Gastrocnemius medialis (tissue), 4 donors: ENCODE results near the gene SLX4. TPM values are rescaled to one million over a fixed set of nuclear protein-coding genes. Genes with fewer than 3 reads are reported as not detected.

ENCODE experiments used
- ATAC-seq, 2 donors: fragments of 150-250 bp; one replicate each; pipeline ENCODE4 v1.9.1; 2016
- DNase-seq, 2 donors: peaks; one replicate each; pipeline ENCODE4 v3.0.0-alpha.2; 2019
- H3K27ac ChIP-seq, 4 donors: fragments of 200-600 bp; sonication (generic); 1 replicate in 1 of 4; 2 replicates in 3 of 4; pipeline ENCODE4 v1.5.1; 2016 to 2018; ENCODE audit warnings: mild to moderate bottlenecking in 2 of 4, moderate library complexity in 1 of 4
- H3K27me3 ChIP-seq, 3 donors: fragments of 200-600 bp; sonication (generic) in 2 of 3; 1 replicate in 1 of 3; 2 replicates in 2 of 3; pipeline versions ENCODE4 v1.5.1 to v1.6.0; 2016 to 2019; ENCODE audit warnings: mild to moderate bottlenecking in 1 of 3, moderate library complexity in 1 of 3
- H3K36me3 ChIP-seq, 2 donors: fragments of 200-600 bp; sonication (generic) in 1 of 2; one replicate each; pipeline ENCODE4 v1.5.1; 2017 to 2018
- H3K4me1 ChIP-seq, 2 donors: fragments of 200-600 bp; sonication (generic) in 1 of 2; one replicate each; pipeline ENCODE4 v1.5.1; 2016 to 2017; ENCODE audit warnings: mild to moderate bottlenecking in 2 of 2
- H3K4me3 ChIP-seq, 4 donors: fragments of 200-600 bp; sonication (generic) in 3 of 4; 1 replicate in 1 of 4; 2 replicates in 3 of 4; pipeline ENCODE4 v1.5.1; 2016 to 2019; ENCODE audit warnings: mild to moderate bottlenecking in 2 of 4
- H3K9me3 ChIP-seq, 3 donors: fragments of 200-600 bp; sonication (generic) in 2 of 3; 1 replicate in 1 of 3; 2 replicates in 2 of 3; pipeline ENCODE4 v1.5.1; 2016 to 2019
- CTCF ChIP-seq, 5 experiments: fragments of 450-650 bp in 3 of 5; fragments of 200-600 bp in 2 of 5; sonication (generic) in 2 of 5; IDR thresholded peaks in 4 of 5; conservative IDR thresholded peaks in 1 of 5; 1 replicate in 4 of 5; 2 replicates in 1 of 5; pipeline ENCODE4 v1.5.1; 2016 to 2019; ENCODE audit warnings: antibody characterized with exemption in 5 of 5, mild to moderate bottlenecking in 3 of 5, moderate library complexity in 3 of 5
- POLR2A ChIP-seq, 2 donors: fragments of 450-650 bp; IDR thresholded peaks; one replicate each; pipeline ENCODE4 v1.6.1; 2017; ENCODE audit warnings: antibody characterized with exemption in 2 of 2, mild to moderate bottlenecking in 2 of 2, moderate library complexity in 2 of 2
- in situ Hi-C, 4 donors: fragments of 200-750 bp; cut with MboI; loops; one replicate each; pipeline versions ENCODE4 v1.15.0 to v1.8.0; 2017; ENCODE audit warnings: low sequenced_read_pairs in 4 of 4
- intact Hi-C: fragments of 100-400 bp; cut with DNase I; formaldehyde crosslinking; loops from one replicate; pipeline ENCODE4 v1.15.1; 2023; ENCODE audit warnings: low total_unique reads
- total RNA-seq, 4 donors: library from RNA; depleted of rRNA; stranded (reverse); fragments of >200 nt; gene quantifications; one replicate each; pipeline versions ENCODE4 v1.1.0 to v1.2.3, GENCODE V29; 2016

The SLX4 gene
- total RNA-seq, 4 donors from 2014 or later: 1.8 to 3.6 (median 2.8) TPM

- no peak overlapping the region for H3K27ac ChIP-seq
- no peaks in the 10 kb centered on the region for H3K36me3 ChIP-seq
- intact Hi-C loops (no loop called here), in situ Hi-C loops (no loop called here)
- H3K9me3 ChIP-seq: no peaks in the 10 kb centered on the region
- no peak overlapping the region for H3K4me3 ChIP-seq
- no peaks in the 10 kb centered on the region for H3K27me3 ChIP-seq
- ATAC-seq (no peak), DNase-seq (no peak)
- no peaks in the 10 kb centered on the region for H3K4me1 ChIP-seq
- TF ChIP-seq CTCF (IDR thresholded peaks at IDR 0.05 in 4 of 5, conservative IDR thresholded peaks at IDR 0.05 in 1 of 5): no peak
- no peak for TF ChIP-seq POLR2A (IDR thresholded peaks at IDR 0.05)
Measured at GRCh38 chr16:3564130-3564888, 47.1 kb downstream of the SLX4 start.

GRCh38 chr16:3562914-3563480, 48.4 kb downstream of the SLX4 start:
- TF ChIP-seq POLR2A (IDR thresholded peaks at IDR 0.05) (no peak), CTCF (IDR thresholded peaks at IDR 0.05 in 4 of 5, conservative IDR thresholded peaks at IDR 0.05 in 1 of 5) (no peak)
- intact Hi-C loops: no loop called here
- H3K4me3 ChIP-seq: no peak overlapping the region
- no peak overlapping the region for H3K27ac ChIP-seq
- in situ Hi-C loops: no loop called here
- no peaks in the 10 kb centered on the region for H3K4me1 ChIP-seq
- H3K36me3 ChIP-seq: no peaks in the 10 kb centered on the region
- DNase-seq (no peak), ATAC-seq (no peak)
- H3K27me3 ChIP-seq: no peaks in the 10 kb centered on the region
- no peaks in the 10 kb centered on the region for H3K9me3 ChIP-seq

GRCh38 chr16:3561626-3562025, 49.8 kb downstream of the SLX4 start:
- H3K27me3 ChIP-seq: no peaks in the 10 kb centered on the region
- no peak for ATAC-seq
- H3K4me1 ChIP-seq: no peaks in the 10 kb centered on the region
- H3K4me3 ChIP-seq: no peak overlapping the region
- TF ChIP-seq POLR2A (IDR thresholded peaks at IDR 0.05): no peak
- no peak for TF ChIP-seq CTCF (IDR thresholded peaks at IDR 0.05 in 4 of 5, conservative IDR thresholded peaks at IDR 0.05 in 1 of 5)
- DNase-seq: no peak
- H3K9me3 ChIP-seq: no peaks in the 10 kb centered on the region
- in situ Hi-C loops (no loop called here), intact Hi-C loops (no loop called here)
- no peaks in the 10 kb centered on the region for H3K36me3 ChIP-seq
- H3K27ac ChIP-seq: no peak overlapping the region

GRCh38 chr16:3554351-3554928, 57.0 kb downstream of the SLX4 start:
- no peak for DNase-seq
- no peak for TF ChIP-seq CTCF (IDR thresholded peaks at IDR 0.05 in 4 of 5, conservative IDR thresholded peaks at IDR 0.05 in 1 of 5)
- TF ChIP-seq POLR2A (IDR thresholded peaks at IDR 0.05): no peak
- no peaks in the 10 kb centered on the region for H3K9me3 ChIP-seq
- no peak for ATAC-seq
- H3K27ac ChIP-seq: no peak overlapping the region
- no peaks in the 10 kb centered on the region for H3K27me3 ChIP-seq
- H3K4me3 ChIP-seq: no peak overlapping the region
- intact Hi-C loops (no loop called here), in situ Hi-C loops (no loop called here)
- no peaks in the 10 kb centered on the region for H3K4me1 ChIP-seq
- no peaks in the 10 kb centered on the region for H3K36me3 ChIP-seq
